SK-N-SH (cell line): ENCODE data around the gene GPR42. TPM values are rescaled to one million over a fixed set of nuclear protein-coding genes. Genes with fewer than 3 reads are reported as not detected.

Experiments used
- CTCF ChIA-PET: fragments of 300-600, 350-600 bp; formaldehyde crosslinking; extraction: SDS; loops from one replicate; lab custom pipeline; 2021; lab: Yijun Ruan, JAX
- POLR2A ChIA-PET: fragments of 350-600 bp; sonication (Branson Sonifier 250); formaldehyde crosslinking; extraction: SDS; loops from one replicate; lab custom pipeline; 2020; ENCODE audit warnings: antibody characterized with exemption, inconsistent platforms; lab: Yijun Ruan, JAX
- DNase-seq: peaks from one replicate; pipeline ENCODE4 v3.0.0; 2012
- H2AFZ ChIP-seq: fragments of 200-600 bp; sonication (generic); 2 replicates; pipeline ENCODE4 v1.8.1; 2016; ENCODE audit warnings: antibody characterized with exemption, mild to moderate bottlenecking, low read depth
- H3F3A ChIP-seq: fragments of 200-600 bp; sonication (generic); replicated peaks from 2 replicates; pipeline ENCODE3; 2016; ENCODE audit warnings: antibody characterized with exemption, mild to moderate bottlenecking; ENCODE audit not compliant: insufficient read depth
- H3K27ac ChIP-seq, 2 experiments: fragments of 200-500 bp in 1 of 2; fragments of 200-600 bp in 1 of 2; sonication (Bioruptor generic) in 1 of 2; sonication (generic), shearing (Covaris generic) in 1 of 2; 2 replicates each; pipeline versions ENCODE4 v1.5.1 to v1.6.1; 2014 to 2016; ENCODE audit warnings: low read depth in 2 of 2, inconsistent platforms in 1 of 2, low read length in 1 of 2, mild to moderate bottlenecking in 1 of 2, mixed read lengths in 1 of 2
- H3K27me3 ChIP-seq: fragments of 200-600 bp; sonication (generic), shearing (Covaris generic); 2 replicates; pipeline ENCODE4 v1.6.1; 2016; ENCODE audit warnings: mixed run types; ENCODE audit not compliant: insufficient read depth
- H3K36me3 ChIP-seq, 2 experiments: fragments of 200-500 bp in 1 of 2; fragments of 200-600 bp in 1 of 2; sonication (Bioruptor generic) in 1 of 2; sonication (generic) in 1 of 2; replicated peaks in 1 of 2; 2 replicates each; pipeline versions ENCODE3 to v1.5.1; 2014 to 2016; ENCODE audit warnings: low read length in 1 of 2, mild to moderate bottlenecking in 1 of 2; ENCODE audit not compliant: insufficient read depth in 2 of 2, control insufficient read depth in 1 of 2
- H3K4me1 ChIP-seq, 2 experiments: fragments of 200-500 bp in 1 of 2; fragments of 200-600 bp in 1 of 2; sonication (Bioruptor generic) in 1 of 2; sonication (generic), shearing (Covaris generic) in 1 of 2; 2 replicates each; pipeline versions ENCODE4 v1.5.1 to v1.6.1; 2014 to 2016; ENCODE audit warnings: low read depth in 1 of 2, low read length in 1 of 2, mixed run types in 1 of 2; ENCODE audit not compliant: insufficient read depth in 2 of 2, control insufficient read depth in 1 of 2
- H3K4me2 ChIP-seq: fragments of 200-600 bp; sonication (generic), shearing (Covaris generic); 2 replicates; pipeline ENCODE4 v1.6.1; 2017; ENCODE audit warnings: mixed run types
- H3K4me3 ChIP-seq, 2 experiments: fragments of 200-500 bp in 1 of 2; fragments of 200-600 bp in 1 of 2; sonication (Bioruptor generic) in 1 of 2; sonication (generic), shearing (Covaris generic) in 1 of 2; 2 replicates each; pipeline versions ENCODE4 v1.5.1 to v1.8.1; 2014 to 2016; ENCODE audit warnings: low read depth in 2 of 2, inconsistent platforms in 1 of 2, low read length in 1 of 2, mild to moderate bottlenecking in 1 of 2, mixed read lengths in 1 of 2, moderate library complexity in 1 of 2
- H3K79me2 ChIP-seq: fragments of 200-600 bp; sonication (generic); 2 replicates; pipeline ENCODE4 v1.8.1; 2017; ENCODE audit warnings: mild to moderate bottlenecking; ENCODE audit not compliant: insufficient read depth
- H3K9ac ChIP-seq: fragments of 200-600 bp; sonication (generic); 2 replicates; pipeline ENCODE4 v1.6.1; 2017; ENCODE audit warnings: mixed run types
- H3K9me2 ChIP-seq: fragments of 200-600 bp; sonication (generic); 2 replicates; pipeline ENCODE4 v1.6.1; 2017; ENCODE audit warnings: mixed run types
- H3K9me3 ChIP-seq: fragments of 200-600 bp; sonication (generic); 2 replicates; pipeline ENCODE4 v1.6.1; 2017; ENCODE audit warnings: mixed run types, mild to moderate bottlenecking, moderate library complexity
- H4K20me1 ChIP-seq: fragments of 200-600 bp; sonication (generic); 2 replicates; pipeline ENCODE4 v1.6.1; 2017; ENCODE audit warnings: mild to moderate bottlenecking, mixed run types; ENCODE audit not compliant: insufficient read depth
- CHD2 ChIP-seq: fragments of 150-350 bp; IDR thresholded peaks from 2 replicates; pipeline ENCODE4 v1.6.1; 2018; ENCODE audit warnings: low read length; ENCODE audit not compliant: partially characterized antibody
- GABPA ChIP-seq: IDR thresholded peaks from 2 replicates; pipeline ENCODE4 v1.4.0; 2012; ENCODE audit warnings: low read depth, mild to moderate bottlenecking
- IRF3 ChIP-seq: fragments of 150-350 bp; IDR thresholded peaks from 2 replicates; pipeline ENCODE4 v1.6.1; 2016; ENCODE audit warnings: mild to moderate bottlenecking, low read depth, low read length
- JUND ChIP-seq: IDR thresholded peaks from 2 replicates; pipeline ENCODE4 v1.4.0; 2012
- MAX ChIP-seq: IDR thresholded peaks from 2 replicates; pipeline ENCODE4 v1.4.0; 2012; ENCODE audit warnings: low read depth
- NFIC ChIP-seq: IDR thresholded peaks from 2 replicates; pipeline ENCODE4 v1.4.0; 2012; ENCODE audit warnings: borderline replicate concordance
- RAD21 ChIP-seq: IDR thresholded peaks from 2 replicates; pipeline ENCODE4 v1.6.1; 2012; ENCODE audit warnings: mild to moderate bottlenecking, low read length
- RCOR1 ChIP-seq: fragments of 150-350 bp; IDR thresholded peaks from 2 replicates; pipeline ENCODE4 v1.6.1; 2017; ENCODE audit warnings: antibody characterized with exemption, low read length
- RFX5 ChIP-seq: IDR thresholded peaks from 2 replicates; pipeline ENCODE4 v1.6.1; 2012; ENCODE audit warnings: mild to moderate bottlenecking, improper control_type of control experiment, low read length
- TCF12 ChIP-seq: IDR thresholded peaks from 2 replicates; pipeline ENCODE4 v1.4.0; 2012
- USF1 ChIP-seq: IDR thresholded peaks from 2 replicates; pipeline ENCODE4 v1.4.0; 2012; ENCODE audit warnings: low read depth, borderline replicate concordance
- USF2 ChIP-seq: fragments of 150-350 bp; IDR thresholded peaks from 2 replicates; pipeline ENCODE4 v1.6.1; 2017; ENCODE audit warnings: antibody characterized with exemption, low read length, low read depth, borderline replicate concordance
- WGBS: methylation state at CpG from one replicate; pipeline ENCODE4 v1.1.6; 2017; ENCODE audit warnings: low lambda C conversion rate; 5-methylcytosine and 5-hydroxymethylcytosine counted together
- polyA plus RNA-seq, 3 experiments: library from polyadenylated mRNA; depleted of rRNA; stranded (reverse); fragments of >200 nt; gene quantifications; 2 replicates each; pipeline ENCODE4 v1.2.3, GENCODE V29; 2012

Gene GPR42
- polyA plus RNA-seq, 1 of the 3 experiments (the other 2 are of a cell fraction), result not detected

GRCh38 chr19:35337097-35337983 is 33.5 kb upstream of the GPR42 start (continued):
- no peak for TF ChIP-seq USF2
- no peak for TF ChIP-seq TCF12
- TF ChIP-seq USF1, result no peak
- no peak for TF ChIP-seq IRF3
- no peak for TF ChIP-seq NFIC
- no peak for TF ChIP-seq GABPA

GRCh38 chr19:35337984-35338296 is 32.9 kb upstream of the GPR42 start:
- CTCF ChIA-PET, result interaction anchor here (0.7 kb wide), 1 partner anchor 157 kb away, joined by 3 read pairs; no protein-coding TSS in a partner anchor
- Histone ChIP-seq H3K27me3 (peaks cover 85% of the 10 kb centered on the region), H3K4me2 (no peak overlapping the region), H4K20me1 (no peaks in the 10 kb centered on the region), H3K36me3 (no peaks in the 10 kb centered on the region), H3K79me2 (no peaks in the 10 kb centered on the region), H3K9me2 (no peaks in the 10 kb centered on the region), H3K4me3 (no peak overlapping the region), H3K9me3 (no peaks in the 10 kb centered on the region), H3F3A (no peaks in the 10 kb centered on the region), H3K27ac (no peak overlapping the region), H2AFZ (no peak overlapping the region), H3K9ac (no peak overlapping the region), H3K4me1 (no peaks in the 10 kb centered on the region)
- TF ChIP-seq NFIC (no peak), RAD21 (no peak), USF2 (no peak), JUND (no peak), RCOR1 (no peak), IRF3 (no peak), TCF12 (no peak), RFX5 (no peak), MAX (no peak), CHD2 (no peak)
- POLR2A ChIA-PET, result no interaction called here
- 14% methylated on average over 11 of the region's 13 CpGs for WGBS
- no peak for DNase-seq
